Ovary (tissue), 10 donors: Measurements from ENCODE around the gene IFIT1. TPM values are rescaled to one million over a fixed set of nuclear protein-coding genes. Genes with fewer than 3 reads are reported as not detected.

Experiments used
- DNase-seq, 5 donors: peaks; one replicate each; pipeline ENCODE4 v3.0.0-alpha.2; 2019 to 2020
- H3K27ac ChIP-seq, 2 donors: fragments of 200-600 bp; one replicate each; pipeline versions ENCODE4 v1.5.1 to v1.8.0; 2019 to 2022
- H3K27me3 ChIP-seq: fragments of 200-600 bp; one replicate; pipeline ENCODE4 v1.8.0; 2022
- H3K36me3 ChIP-seq: fragments of 200-600 bp; sonication (generic); one replicate; pipeline ENCODE4 v1.5.1; 2019
- H3K4me1 ChIP-seq: one replicate; pipeline ENCODE4 v1.8.1; 2013; ENCODE audit warnings: mild to moderate bottlenecking, moderate library complexity; ENCODE audit not compliant: insufficient read depth
- H3K4me3 ChIP-seq: fragments of 200-600 bp; sonication (generic); one replicate; pipeline ENCODE4 v1.5.1; 2017
- H3K9me3 ChIP-seq, 2 donors: fragments of 200-600 bp in 1 of 2; sonication (generic) in 1 of 2; one replicate each; pipeline versions ENCODE4 v1.5.1 to v1.8.1; 2013 to 2019; ENCODE audit warnings: mild to moderate bottlenecking in 1 of 2, moderate library complexity in 1 of 2
- EP300 ChIP-seq: sonication (generic); formaldehyde crosslinking; IDR thresholded peaks from one replicate; pipeline ENCODE4 v1.6.1; 2017; ENCODE audit warnings: antibody characterized with exemption
- POLR2A ChIP-seq: fragments of 450-650 bp; IDR thresholded peaks from one replicate; pipeline ENCODE4 v1.6.1; 2017; ENCODE audit warnings: antibody characterized with exemption, mild to moderate bottlenecking, moderate library complexity
- WGBS, 3 donors: extraction: QIAGEN DNeasy Blood & Tissue Kit in 1 of 3; methylation state at CpG; one replicate each; pipeline versions ENCODE4 v1.1.5 to v1.1.7; 2013 to 2017; 5-methylcytosine and 5-hydroxymethylcytosine counted together
- intact Hi-C, 4 donors: fragments of 100-400 bp; cut with DNase I; formaldehyde crosslinking; loops; one replicate each; pipeline versions ENCODE4 v1.11.0 to v1.15.1; 2022 to 2023
- long read RNA-seq, 3 donors: library from polyadenylated mRNA in 2 of 3; unstranded in 2 of 3; transcript quantifications; one replicate each; pipeline ENCODE4 v2.0.0 and lab custom pipeline, GENCODE V29; 2021 to 2026
- polyA plus RNA-seq, 2 donors: library from polyadenylated mRNA; stranded (reverse); fragments of 200-250 nt in 1 of 2; fragments of 350-450 nt in 1 of 2; fragmentation: Illumina TruSeq in 1 of 2; extraction: RNeasy Lipid Tissue Mini Kit (QIAGEN cat#74804) in 1 of 2; gene quantifications; one replicate each; pipeline ENCODE4 v1.2.3, GENCODE V29; 2013 to 2014
- total RNA-seq, 7 donors: library from RNA; depleted of rRNA in 2 of 7; stranded (reverse); fragments of >200 nt in 2 of 7; fragmentation: NEBNext Ultra II Directional in 3 of 7; extraction: Animal tissue kit (Norgen Biotek cat#: 25700) in 3 of 7; gene quantifications; one replicate each; pipeline versions ENCODE4 v1.1.0 to v1.2.4, GENCODE V29; 2016 to 2023
- TF ChIP-seq, protein P1 (sequence below), 3 donors: fragments of 450-650 bp in 2 of 3; fragments of 200-600 bp in 1 of 3; IDR thresholded peaks; one replicate each; pipeline versions ENCODE4 v1.5.1 to v1.8.0; 2016 to 2022; ENCODE audit warnings: antibody characterized with exemption in 3 of 3, mild to moderate bottlenecking in 1 of 3
- donor health status: DM: no; HTN: no; CAD: no; lungs with moderate emphysema.
- donor health status: DM: no; HTN: no; CAD: no.
- donor health status: Bipolar disorder and iron deficiency.
- donor health status: DM: yes; HTN: yes; CAD: no.
- donor health status: DM: no; HTN: no; CAD: no.
- donor health status: DM: yes; HTN: yes; CAD: no.

The IFIT1 gene, protein sequence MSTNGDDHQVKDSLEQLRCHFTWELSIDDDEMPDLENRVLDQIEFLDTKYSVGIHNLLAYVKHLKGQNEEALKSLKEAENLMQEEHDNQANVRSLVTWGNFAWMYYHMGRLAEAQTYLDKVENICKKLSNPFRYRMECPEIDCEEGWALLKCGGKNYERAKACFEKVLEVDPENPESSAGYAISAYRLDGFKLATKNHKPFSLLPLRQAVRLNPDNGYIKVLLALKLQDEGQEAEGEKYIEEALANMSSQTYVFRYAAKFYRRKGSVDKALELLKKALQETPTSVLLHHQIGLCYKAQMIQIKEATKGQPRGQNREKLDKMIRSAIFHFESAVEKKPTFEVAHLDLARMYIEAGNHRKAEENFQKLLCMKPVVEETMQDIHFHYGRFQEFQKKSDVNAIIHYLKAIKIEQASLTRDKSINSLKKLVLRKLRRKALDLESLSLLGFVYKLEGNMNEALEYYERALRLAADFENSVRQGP
- total RNA-seq: 10 to 100 TPM in 4 of 7 donors, 1 to 10 TPM in 3; 6.4 to 20.4 (median 11.3) TPM
- polyA plus RNA-seq: 10 to 100 TPM; 23.0 to 56.2 TPM
- long read RNA-seq, donor 1, transcript IFIT1-201 (2 exons, 1,880 nt): major isoform, 115 of 127 reads
- long read RNA-seq, donor 1, partial matches to known transcripts: 4 of 127 reads
- long read RNA-seq, donor 1, other reads (novel, unspliced or antisense): 8 of 127 reads
- long read RNA-seq, donor 2, transcript IFIT1-201 (2 exons, 1,880 nt): major isoform, 5 of 5 reads
- long read RNA-seq, donor 2, partial matches to known transcripts: 0 of 5 reads
- long read RNA-seq, donor 2, other reads (novel, unspliced or antisense): 0 of 5 reads
- long read RNA-seq, donor 3, transcript IFIT1-201 (2 exons, 1,880 nt): major isoform, 16 of 16 reads
- long read RNA-seq, donor 3, partial matches to known transcripts: 0 of 16 reads
- long read RNA-seq, donor 3, other reads (novel, unspliced or antisense): 0 of 16 reads

- Histone ChIP-seq H3K4me3 (peak within 1 kb of the TSS; percentile 66), H3K36me3 (no peaks in the 10 kb centered on the region), H3K27ac (peak within 1 kb of the TSS in 1 of 2 donors; percentile 75), H3K9me3 (no peaks in the 10 kb centered on the region), H3K4me1 (peaks cover 5% of the 10 kb centered on the region), H3K27me3 (no peaks in the 10 kb centered on the region)
- TF ChIP-seq EP300: no peak
- intact Hi-C loops: no loop called here
- DNase-seq: peak; percentile 29 to 67 (median 36)
- WGBS, 3 donors: 1 to 2% (median 1%) methylated on average over 8 of the region's 8 CpGs
Measured at GRCh38 chr10:89391907-89392756, at the start of gene IFIT1. Gene IFIT1 (plus strand): TSS chr10:89392623. CDS start chr10:89392713, 90 bp downstream.

- DNase-seq: no peak
- no peak overlapping the region for H3K4me3 ChIP-seq
- no peaks in the 10 kb centered on the region for H3K27me3 ChIP-seq
- no peaks in the 10 kb centered on the region for H3K9me3 ChIP-seq
- TF ChIP-seq POLR2A (no peak), EP300 (no peak)
- TF ChIP-seq, protein P1, sequence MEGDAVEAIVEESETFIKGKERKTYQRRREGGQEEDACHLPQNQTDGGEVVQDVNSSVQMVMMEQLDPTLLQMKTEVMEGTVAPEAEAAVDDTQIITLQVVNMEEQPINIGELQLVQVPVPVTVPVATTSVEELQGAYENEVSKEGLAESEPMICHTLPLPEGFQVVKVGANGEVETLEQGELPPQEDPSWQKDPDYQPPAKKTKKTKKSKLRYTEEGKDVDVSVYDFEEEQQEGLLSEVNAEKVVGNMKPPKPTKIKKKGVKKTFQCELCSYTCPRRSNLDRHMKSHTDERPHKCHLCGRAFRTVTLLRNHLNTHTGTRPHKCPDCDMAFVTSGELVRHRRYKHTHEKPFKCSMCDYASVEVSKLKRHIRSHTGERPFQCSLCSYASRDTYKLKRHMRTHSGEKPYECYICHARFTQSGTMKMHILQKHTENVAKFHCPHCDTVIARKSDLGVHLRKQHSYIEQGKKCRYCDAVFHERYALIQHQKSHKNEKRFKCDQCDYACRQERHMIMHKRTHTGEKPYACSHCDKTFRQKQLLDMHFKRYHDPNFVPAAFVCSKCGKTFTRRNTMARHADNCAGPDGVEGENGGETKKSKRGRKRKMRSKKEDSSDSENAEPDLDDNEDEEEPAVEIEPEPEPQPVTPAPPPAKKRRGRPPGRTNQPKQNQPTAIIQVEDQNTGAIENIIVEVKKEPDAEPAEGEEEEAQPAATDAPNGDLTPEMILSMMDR (IDR thresholded peaks at IDR 0.05): no peak
- no peaks in the 10 kb centered on the region for H3K4me1 ChIP-seq
- intact Hi-C loops: no loop called here
- WGBS, 3 donors: 83 to 86% (median 83%) methylated on average over 5 of the region's 5 CpGs
- no peaks in the 10 kb centered on the region for H3K36me3 ChIP-seq
- no peak overlapping the region for H3K27ac ChIP-seq
Measured at GRCh38 chr10:89343089-89343767, 49.2 kb upstream of the IFIT1 start.

GRCh38 chr10:89344156-89344555 is 48.3 kb upstream of the IFIT1 start:
- H3K36me3 ChIP-seq: no peaks in the 10 kb centered on the region
- H3K27me3 ChIP-seq: no peaks in the 10 kb centered on the region
- 35 to 52% (median 38%) methylated on average over 2 of the region's 2 CpGs for WGBS, 3 donors
- TF ChIP-seq EP300 (no peak), POLR2A (no peak)
- TF ChIP-seq, protein P1 (IDR thresholded peaks at IDR 0.05): no peak
- H3K4me1 ChIP-seq: peaks cover 2% of the 10 kb centered on the region
- no peak for DNase-seq
- no peak overlapping the region for H3K4me3 ChIP-seq
- intact Hi-C loops: no loop called here
- no peaks in the 10 kb centered on the region for H3K9me3 ChIP-seq
- H3K27ac ChIP-seq: no peak overlapping the region

- no peaks in the 10 kb centered on the region for H3K9me3 ChIP-seq
- H3K36me3 ChIP-seq: no peaks in the 10 kb centered on the region
- H3K4me3 ChIP-seq: no peak overlapping the region
- 94 to 99% (median 95%) methylated on average over 4 of the region's 4 CpGs for WGBS, 3 donors
- no peak for DNase-seq
- H3K27ac ChIP-seq: no peak overlapping the region
- H3K4me1 ChIP-seq: peaks cover 4% of the 10 kb centered on the region
- TF ChIP-seq EP300: no peak
- intact Hi-C loops: no loop called here
- no peaks in the 10 kb centered on the region for H3K27me3 ChIP-seq
Measured at GRCh38 chr10:89345367-89346000, 46.9 kb upstream of the IFIT1 start.
